Heart left ventricle (tissue), 16 donors: ENCODE measurements around the gene IGF2BP1. TPM values are rescaled to one million over a fixed set of nuclear protein-coding genes. Genes with fewer than 3 reads are reported as not detected.

Source experiments
- ATAC-seq, 4 donors: fragments of 200-7000 bp; cut with Tn5 transposase; one replicate each; pipeline ENCODE4 v1.9.1; 2020 to 2022; ENCODE audit warnings: moderate library complexity in 4 of 4, mild to moderate bottlenecking in 3 of 4, moderate number of reproducible peaks in 1 of 4
- DNase-seq, 5 donors: peaks; one replicate each; pipeline ENCODE4 v3.0.0-alpha.2; 2020
- H3K27ac ChIP-seq, 12 donors: fragments of 200-600 bp; sonication (generic) in 4 of 12; one replicate each; pipeline versions ENCODE4 v1.5.0 to v1.8.0; 2016 to 2022; ENCODE audit warnings: mild to moderate bottlenecking in 2 of 12
- H3K27me3 ChIP-seq, 9 donors: fragments of 200-600 bp; sonication (generic) in 2 of 9; one replicate each; pipeline versions ENCODE4 v1.5.1 to v1.8.0; 2016 to 2022; ENCODE audit warnings: mild to moderate bottlenecking in 3 of 9
- H3K36me3 ChIP-seq, 9 donors: fragments of 200-600 bp; sonication (generic) in 2 of 9; one replicate each; pipeline versions ENCODE4 v1.5.0 to v1.8.0; 2018 to 2022; ENCODE audit warnings: mild to moderate bottlenecking in 2 of 9
- H3K4me1 ChIP-seq, 12 donors: fragments of 200-600 bp; sonication (generic) in 4 of 12; one replicate each; pipeline versions ENCODE4 v1.5.0 to v1.8.0; 2016 to 2022; ENCODE audit warnings: mild to moderate bottlenecking in 3 of 12
- H3K4me3 ChIP-seq, 12 donors: fragments of 200-600 bp; sonication (generic) in 4 of 12; one replicate each; pipeline versions ENCODE4 v1.5.0 to v1.8.0; 2017 to 2022; ENCODE audit warnings: mild to moderate bottlenecking in 9 of 12, moderate library complexity in 4 of 12
- H3K9me3 ChIP-seq, 12 donors: fragments of 200-600 bp; sonication (generic) in 4 of 12; one replicate each; pipeline versions ENCODE4 v1.5.0 to v1.8.0; 2016 to 2022; ENCODE audit warnings: mild to moderate bottlenecking in 1 of 12
- CTCF ChIP-seq, 12 donors: fragments of 200-600 bp; sonication (generic) in 4 of 12; IDR thresholded peaks; one replicate each; pipeline versions ENCODE4 v1.5.0 to v1.8.0; 2018 to 2022; ENCODE audit warnings: antibody characterized with exemption in 12 of 12, mild to moderate bottlenecking in 5 of 12
- POLR2A ChIP-seq, 2 donors: fragments of 450-650 bp; IDR thresholded peaks; one replicate each; pipeline ENCODE4 v1.6.1; 2017; ENCODE audit warnings: antibody characterized with exemption in 2 of 2, mild to moderate bottlenecking in 2 of 2, moderate library complexity in 2 of 2
- WGBS, 4 donors: extraction: QIAGEN DNeasy Blood & Tissue Kit in 2 of 4; methylation state at CpG; one replicate each; pipeline versions ENCODE4 v1.1.5 to v1.1.7; 2013 to 2018; 5-methylcytosine and 5-hydroxymethylcytosine counted together
- intact Hi-C, 10 donors: fragments of 100-400 bp; cut with DNase I; formaldehyde crosslinking; loops; one replicate each; pipeline versions ENCODE4 v1.11.1 to v1.14.2; 2022
- polyA plus RNA-seq, 2 donors: library from polyadenylated mRNA; stranded (reverse); fragments of 200-250 nt; gene quantifications; one replicate each; pipeline ENCODE4 v1.2.3, GENCODE V29; 2013
- total RNA-seq, 9 donors: library from RNA; depleted of rRNA in 2 of 9; stranded (reverse); fragments of >200 nt in 2 of 9; fragmentation: NEBNext Ultra II Directional in 3 of 9; extraction: Animal tissue kit (Norgen Biotek cat#: 25700) in 3 of 9; gene quantifications; one replicate each; pipeline versions ENCODE4 v1.1.0 to v1.2.4, GENCODE V29; 2016 to 2023
- donor health status: ischemic (EF 13 %, LVEDD 7.1; RV severe dilation, severe dysfunction).
- donor health status: healthy with polysubstance abuse.
- donor health status: DM: no; HTN: yes; CAD: no.
- donor health status: DM: no; HTN: no; CAD: no.
- donor health status: ischemic (EF 25% LVEDD 6.9; RV normal size, moderate dysfunction).
- donor health status: ischemic (EF 25% LVEDD 5.7; RV mildly dilated, moderate dysfunction).
- donor health status: healthy.
- donor health status: DM: yes; HTN: yes; CAD: no.
- donor health status: ischemic (EF 35%, LVEDD 5.7; RV mildly dilated, moderate dysfunction).
- donor health status: nonischemic (EF 11% LVEDD 7.7; RV severe dilation, severe dysfunction).
- donor health status: DM: yes; HTN: yes; CAD: no.
- donor health status: PGD.
- donor health status: ischemic (EF 29% LVEDD 5.4; RV normal size, mild dysfunction).
- donor health status: nonischemic (EF 23%, LVEDD 6.1; RV moderate dilation, normal function).

IGF2BP1 gene
- total and polyA plus RNA-seq, 11 donors: 0.01 TPM; not detected in 10

- ATAC-seq (peak in 1 of 4 donors; percentile 13), DNase-seq (no peak)
- intact Hi-C loops: no loop called here
- TF ChIP-seq CTCF (IDR thresholded peaks at IDR 0.05) (no peak), POLR2A (IDR thresholded peaks at IDR 0.05) (no peak)
- Histone ChIP-seq H3K27me3 (peaks cover 25 to 97% (median 61%) of the 10 kb centered on the region in 9 donors), H3K36me3 (no peaks in the 10 kb centered on the region), H3K4me3 (no peak overlapping the region), H3K9me3 (no peaks in the 10 kb centered on the region), H3K27ac (no peak overlapping the region), H3K4me1 (peaks cover 0 to 10% (median 0%) of the 10 kb centered on the region in 12 donors)
- 32 to 43% (median 35%) methylated on average over 39 to 65 of the region's 65 CpGs for whole genome bisulfite sequencing, 4 donors
These were observed 16.4 kb downstream of the IGF2BP1 start for GRCh38 chr17:49013311-49014213.

- TF ChIP-seq POLR2A (IDR thresholded peaks at IDR 0.05) (no peak), CTCF (IDR thresholded peaks at IDR 0.05) (no peak)
- peaks cover 25 to 87% (median 50%) of the 10 kb centered on the region in 9 donors for H3K27me3 ChIP-seq
- no peaks in the 10 kb centered on the region for H3K9me3 ChIP-seq
- H3K4me3 ChIP-seq: no peak overlapping the region
- H3K4me1 ChIP-seq: peaks cover 0 to 10% (median 0%) of the 10 kb centered on the region in 12 donors
- WGBS, 4 donors: 70 to 76% (median 75%) methylated on average over 20 to 22 of the region's 22 CpGs
- no peak overlapping the region for H3K27ac ChIP-seq
- intact Hi-C loops: no loop called here
- DNase-seq: no peak
- H3K36me3 ChIP-seq: no peaks in the 10 kb centered on the region
- no peak for ATAC-seq
These were observed 18.2 kb downstream of the IGF2BP1 start for GRCh38 chr17:49015179-49015923.

GRCh38 chr17:49015924-49016774, 19.0 kb downstream of the IGF2BP1 start:
- Histone ChIP-seq H3K27ac (no peak overlapping the region), H3K27me3 (peaks cover 25 to 84% (median 45%) of the 10 kb centered on the region in 9 donors), H3K9me3 (no peaks in the 10 kb centered on the region), H3K4me1 (peaks cover 0 to 10% (median 0%) of the 10 kb centered on the region in 12 donors), H3K36me3 (no peaks in the 10 kb centered on the region), H3K4me3 (no peak overlapping the region)
- 42 to 50% (median 45%) methylated on average over 11 of the region's 11 CpGs for WGBS, 4 donors
- ATAC-seq (no peak), DNase-seq (no peak)
- no peak for TF ChIP-seq CTCF (IDR thresholded peaks at IDR 0.05)
- no peak for TF ChIP-seq POLR2A (IDR thresholded peaks at IDR 0.05)
- intact Hi-C loops: no loop called here
